CD4-positive, alpha-beta T cell treated with Interleukin-10 for 1 hour (primary cell): ENCODE data around the gene ADCY5.
"Not testable (repeated sequence)": the region's sequence is repeated elsewhere in the genome, so short reads cannot be mapped to it uniquely, and the experiment has no call there.

Experiments
- DNase-seq: peaks from one replicate; pipeline ENCODE4 v3.0.0-alpha.2; 2020

Gene ADCY5

GRCh38 chr3:123281929-123282328 is 167.0 kb downstream of the ADCY5 start:
- no peak for DNase-seq

- no peak for DNase-seq
These were observed 167.5 kb downstream of the ADCY5 start for GRCh38 chr3:123281406-123281805.

DNA sequence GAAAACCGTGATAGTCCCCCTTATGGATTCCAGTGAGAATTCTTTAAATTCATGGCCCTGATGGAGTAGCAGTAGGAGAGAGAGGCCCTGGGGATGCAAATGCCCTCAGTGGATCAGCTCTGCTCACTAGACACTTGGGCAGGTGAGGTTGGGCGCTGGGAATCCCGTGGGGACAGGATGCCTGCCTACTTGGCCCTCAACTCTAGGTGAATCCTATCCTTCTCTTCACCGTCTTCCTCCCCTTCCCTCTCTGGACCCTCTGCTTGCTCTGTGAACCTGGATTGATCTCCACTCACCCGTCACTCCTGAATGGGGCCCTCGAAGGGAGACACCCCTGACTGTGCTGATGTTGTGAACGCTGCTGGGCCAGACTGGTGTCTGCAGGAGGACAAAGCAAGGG is 169.8 kb downstream of the ADCY5 start:
- DNase-seq: no peak

DNA sequence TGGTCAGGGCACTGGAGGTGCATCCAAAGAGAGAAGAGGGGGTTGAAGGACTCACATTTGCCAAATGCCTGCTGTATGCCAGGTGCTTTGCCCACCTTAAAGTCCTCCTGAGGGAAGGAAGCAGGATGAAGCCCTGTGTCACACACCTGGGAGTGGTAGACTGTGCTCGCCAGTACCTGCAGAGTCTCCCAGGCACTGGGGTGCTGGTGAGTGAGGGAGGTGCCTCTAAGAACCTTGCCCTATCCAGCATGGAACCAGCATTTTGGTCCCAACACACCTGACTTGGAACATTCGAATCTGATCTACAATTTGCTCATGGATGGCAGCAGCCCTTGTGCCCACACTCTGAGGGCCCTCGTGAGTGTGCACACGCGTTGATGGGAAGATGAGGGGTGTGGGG is 170.4 kb downstream of the ADCY5 start:
- no peak for DNase-seq

DNA sequence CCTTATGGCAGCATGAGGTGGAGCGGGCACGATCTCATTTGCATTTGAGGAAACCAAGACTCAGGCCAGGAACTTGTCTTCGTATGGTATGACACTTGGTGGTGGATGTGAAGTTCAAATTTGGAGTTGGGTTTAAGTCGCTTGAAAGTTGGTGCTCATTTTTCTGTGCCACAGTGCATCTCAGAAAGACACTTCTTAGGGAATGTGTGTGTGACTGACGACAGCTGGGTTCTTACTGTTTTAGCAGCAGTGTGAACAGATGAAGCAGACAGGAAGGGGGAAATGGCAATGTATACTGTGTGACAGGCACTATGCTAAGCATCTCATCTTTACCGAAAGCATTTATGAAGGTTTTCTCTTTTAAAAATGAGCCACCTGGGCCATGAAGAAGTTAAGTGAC is 171.8 kb downstream of the ADCY5 start:
- no peak for DNase-seq

DNA sequence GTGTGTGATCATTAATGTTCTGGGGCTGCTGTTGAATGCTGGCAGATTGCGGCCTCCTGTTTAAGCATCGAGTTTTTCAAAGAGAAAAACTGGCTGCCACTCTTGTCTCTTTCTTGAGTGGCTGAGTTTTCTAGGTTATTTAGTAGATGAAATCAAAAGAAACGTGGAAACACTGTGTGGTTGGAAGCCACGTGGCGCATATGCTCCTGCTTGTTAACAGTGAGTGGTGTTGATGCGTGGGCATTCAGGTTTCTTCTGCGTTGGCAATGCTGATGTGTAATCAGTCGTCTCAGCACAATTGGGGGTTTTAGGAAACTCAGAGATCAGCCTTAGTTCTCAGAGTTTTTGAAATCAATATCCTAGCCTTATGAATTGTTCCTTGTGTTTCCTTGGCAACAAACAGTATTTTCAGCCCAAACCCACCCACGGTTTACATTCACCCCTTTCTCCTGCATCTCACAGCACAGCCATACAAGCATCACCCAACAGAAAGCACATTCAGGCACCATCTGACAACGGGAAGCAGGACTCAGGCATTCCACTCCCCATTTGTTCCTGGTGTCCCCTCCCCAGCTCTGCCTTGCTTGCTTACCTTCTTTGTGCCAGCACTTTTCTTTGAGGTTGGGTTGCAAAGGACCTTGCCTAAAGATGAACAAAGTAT is 172.4 kb downstream of the ADCY5 start:
- DNase-seq: no peak

DNA sequence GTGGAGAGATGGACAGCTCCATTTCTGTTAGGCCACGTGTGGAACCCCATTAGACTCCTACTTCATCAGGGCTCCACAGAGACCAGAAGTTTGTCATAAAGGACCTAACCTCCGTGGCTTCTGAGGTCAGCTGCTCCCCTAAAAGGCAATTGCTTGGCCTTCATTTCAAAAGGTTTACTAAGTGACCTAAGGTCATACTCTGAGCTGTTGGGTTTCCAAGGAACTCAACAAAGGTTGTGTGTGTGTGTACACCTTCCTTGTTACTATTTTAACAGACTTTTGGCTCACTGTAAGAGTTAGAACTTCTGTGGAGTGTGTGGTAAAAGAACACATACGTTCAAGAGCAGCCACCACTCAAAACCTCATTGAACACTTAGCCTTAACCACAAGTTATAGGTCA is 173.2 kb downstream of the ADCY5 start:
- DNase-seq: no peak

DNA sequence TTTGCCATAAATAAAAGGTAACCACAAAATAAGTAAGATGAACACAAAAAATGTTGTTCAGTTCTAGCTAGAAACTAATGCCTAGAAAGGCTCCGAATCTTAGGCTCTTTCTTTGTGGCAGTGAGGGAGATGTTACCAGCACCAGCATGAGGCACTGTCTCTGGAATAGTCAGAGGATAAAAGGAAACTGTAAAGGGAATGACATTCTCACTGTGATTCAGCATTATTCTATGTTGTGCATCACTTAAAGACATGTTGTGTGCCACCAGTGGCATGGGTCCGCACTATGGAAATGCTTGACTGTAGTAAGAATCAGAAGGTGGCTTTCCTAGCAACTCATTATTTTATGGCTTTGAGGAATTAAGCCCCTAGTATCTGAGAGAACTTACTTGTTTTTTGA is 176.3 kb downstream of the ADCY5 start:
- no peak for DNase-seq

- no peak for DNase-seq
These were observed 177.3 kb downstream of the ADCY5 start for GRCh38 chr3:123271466-123272159.

GRCh38 chr3:123270818-123271217 is 178.1 kb downstream of the ADCY5 start:
- DNase-seq: no peak

- no peak for DNase-seq
These were observed 181.1 kb downstream of the ADCY5 start for GRCh38 chr3:123267821-123268220.

GRCh38 chr3:123263941-123264340 is 184.9 kb downstream of the ADCY5 start:
- DNase-seq: no peak

GRCh38 chr3:123262868-123263267 is 186.0 kb downstream of the ADCY5 start:
- no peak for DNase-seq

GRCh38 chr3:123262226-123262625 is 186.7 kb downstream of the ADCY5 start:
- DNase-seq: no peak

DNA sequence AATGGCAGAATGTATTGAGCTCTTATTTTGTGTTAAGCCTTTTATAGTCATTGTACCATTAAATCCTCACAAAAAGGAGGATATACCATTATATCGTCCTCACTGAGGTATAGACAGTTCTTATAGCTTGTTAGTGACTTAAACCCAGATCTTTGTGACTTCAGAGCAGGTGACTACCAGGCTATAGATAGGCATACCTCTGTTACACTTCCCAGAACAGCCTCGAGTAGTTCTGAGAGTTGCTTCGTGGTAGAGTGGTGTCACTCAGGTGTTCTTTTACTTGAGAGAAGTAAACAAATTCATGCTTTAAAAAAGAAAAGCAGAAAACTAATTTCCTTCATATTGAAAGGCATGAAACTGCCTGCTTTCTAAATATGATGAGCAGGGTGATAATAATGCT is 187.2 kb downstream of the ADCY5 start:
- DNase-seq: no peak

DNA sequence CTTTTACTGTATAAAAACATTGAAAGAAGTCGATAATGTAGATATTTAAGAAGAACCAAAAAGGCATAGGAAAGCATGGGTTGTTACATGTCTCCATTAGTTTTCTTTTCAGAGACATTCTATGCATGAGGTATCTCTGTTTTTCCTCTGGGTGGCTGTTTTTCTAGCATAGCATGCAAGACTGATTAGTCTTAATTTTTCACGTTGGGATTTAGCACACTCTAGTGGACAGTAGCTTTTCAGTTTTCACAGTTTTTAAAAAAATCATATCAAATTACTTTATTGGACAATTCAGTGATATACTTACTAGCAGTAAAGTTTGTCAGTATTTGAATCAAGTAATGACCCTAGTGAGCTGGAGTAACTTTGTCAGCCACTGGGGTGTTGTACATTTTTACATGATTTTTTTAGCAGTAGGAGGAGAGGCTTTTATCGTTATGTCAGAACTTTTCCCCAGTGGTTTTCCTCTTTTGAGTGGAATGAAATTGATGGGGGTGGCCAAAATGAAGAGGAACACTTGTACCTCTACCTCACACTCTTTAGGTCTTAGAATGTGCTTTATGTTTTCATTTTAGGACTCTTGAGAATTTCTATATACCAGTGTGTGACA is 190.0 kb downstream of the ADCY5 start:
- DNase-seq: peak; percentile 36

- no peak for DNase-seq
These were observed 190.5 kb downstream of the ADCY5 start for GRCh38 chr3:123258359-123258758.

- no peak for DNase-seq
These were observed 192.6 kb downstream of the ADCY5 start for GRCh38 chr3:123256256-123256655.

GRCh38 chr3:123246866-123247265 is 202.0 kb downstream of the ADCY5 start:
- DNase-seq: no peak

- peak; percentile 34 for DNase-seq
These were observed 204.8 kb downstream of the ADCY5 start for GRCh38 chr3:123244128-123244527.

DNA sequence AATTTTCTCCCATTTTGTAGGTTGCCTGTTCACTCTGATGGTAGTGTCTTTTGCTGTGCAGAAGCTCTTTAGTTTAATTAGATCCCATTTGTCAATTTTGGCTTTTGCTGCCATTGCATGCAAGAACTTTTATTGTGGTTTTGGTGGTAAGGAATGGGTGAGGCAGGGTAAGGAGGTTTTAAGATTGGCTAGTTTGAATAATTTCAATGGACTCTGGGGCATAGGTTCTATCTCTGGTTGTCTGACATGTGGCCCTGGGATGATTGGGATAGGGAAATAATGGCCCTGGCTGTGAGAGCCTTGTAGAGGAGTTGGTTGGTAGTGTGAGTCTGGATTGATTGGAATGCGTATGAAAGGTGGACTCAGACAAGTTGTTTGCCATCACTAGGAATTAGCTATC is 209.1 kb downstream of the ADCY5 start:
- no peak for DNase-seq

DNA sequence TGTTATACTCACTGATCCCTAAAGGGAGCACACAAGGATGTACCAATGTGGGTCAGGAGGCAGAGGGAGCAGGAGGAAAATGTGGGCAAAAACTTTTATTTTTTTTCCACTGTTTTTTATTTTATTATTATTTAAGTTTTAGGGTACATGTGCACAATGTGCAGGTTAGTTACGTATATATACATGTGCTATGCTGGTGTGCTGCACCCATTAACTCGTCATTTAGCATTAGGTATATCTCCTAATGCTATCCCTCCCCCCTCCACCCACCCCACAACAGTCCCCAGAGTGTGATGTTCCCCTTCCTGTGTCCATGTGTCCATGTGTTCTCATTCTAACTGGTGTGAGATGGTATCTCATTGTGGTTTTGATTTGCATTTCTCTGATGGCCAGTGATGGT is 209.7 kb downstream of the ADCY5 start:
- not testable (repeated sequence) for DNase-seq

- DNase-seq: no peak
These were observed 212.0 kb downstream of the ADCY5 start for GRCh38 chr3:123236902-123237301.
